Nephron (organoid): Measurements from ENCODE around the gene PRKN.

Source experiments
- H3K27ac Mint-ChIP-seq, 3 experiments: 2 replicates each; pipeline ENCODE4 v1.8.0; 2020; ENCODE audit warnings: mixed read lengths in 3 of 3, mild to moderate bottlenecking in 2 of 3, moderate library complexity in 1 of 3
- H3K27me3 Mint-ChIP-seq: 2 replicates; pipeline ENCODE4 v1.8.0; 2021; ENCODE audit warnings: low read depth, mild to moderate bottlenecking, moderate library complexity, mixed read lengths
- H3K36me3 Mint-ChIP-seq: 2 replicates; pipeline ENCODE4 v1.8.0; 2020; ENCODE audit warnings: low read depth, mixed read lengths
- H3K4me1 Mint-ChIP-seq: 2 replicates; pipeline ENCODE4 v1.8.0; 2020; ENCODE audit warnings: mixed read lengths
- H3K4me3 Mint-ChIP-seq, 3 experiments: 2 replicates each; pipeline ENCODE4 v1.8.0; 2020; ENCODE audit warnings: mild to moderate bottlenecking in 3 of 3, mixed read lengths in 3 of 3, moderate library complexity in 2 of 3
- H3K9me3 Mint-ChIP-seq: 2 replicates; pipeline ENCODE4 v1.8.0; 2020; ENCODE audit warnings: mixed read lengths
- TF ChIP-seq, protein P1 (sequence below), 3 experiments: fragments of 200-600 bp; sonication (generic); IDR thresholded peaks; one replicate each; pipeline ENCODE4 v1.5.0; 2021; ENCODE audit warnings: antibody characterized with exemption in 3 of 3; ENCODE audit not compliant: unreplicated experiment in 3 of 3

Gene PRKN

GRCh38 chr6:161370880-161371279 is 1356.7 kb downstream of the PRKN start:
- H3K4me3 Mint-ChIP-seq = no peak overlapping the region
- H3K9me3 Mint-ChIP-seq = no peaks in the 10 kb centered on the region
- no peaks in the 10 kb centered on the region for H3K36me3 Mint-ChIP-seq
- TF ChIP-seq, protein P1, sequence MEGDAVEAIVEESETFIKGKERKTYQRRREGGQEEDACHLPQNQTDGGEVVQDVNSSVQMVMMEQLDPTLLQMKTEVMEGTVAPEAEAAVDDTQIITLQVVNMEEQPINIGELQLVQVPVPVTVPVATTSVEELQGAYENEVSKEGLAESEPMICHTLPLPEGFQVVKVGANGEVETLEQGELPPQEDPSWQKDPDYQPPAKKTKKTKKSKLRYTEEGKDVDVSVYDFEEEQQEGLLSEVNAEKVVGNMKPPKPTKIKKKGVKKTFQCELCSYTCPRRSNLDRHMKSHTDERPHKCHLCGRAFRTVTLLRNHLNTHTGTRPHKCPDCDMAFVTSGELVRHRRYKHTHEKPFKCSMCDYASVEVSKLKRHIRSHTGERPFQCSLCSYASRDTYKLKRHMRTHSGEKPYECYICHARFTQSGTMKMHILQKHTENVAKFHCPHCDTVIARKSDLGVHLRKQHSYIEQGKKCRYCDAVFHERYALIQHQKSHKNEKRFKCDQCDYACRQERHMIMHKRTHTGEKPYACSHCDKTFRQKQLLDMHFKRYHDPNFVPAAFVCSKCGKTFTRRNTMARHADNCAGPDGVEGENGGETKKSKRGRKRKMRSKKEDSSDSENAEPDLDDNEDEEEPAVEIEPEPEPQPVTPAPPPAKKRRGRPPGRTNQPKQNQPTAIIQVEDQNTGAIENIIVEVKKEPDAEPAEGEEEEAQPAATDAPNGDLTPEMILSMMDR (IDR thresholded peaks at IDR 0.05; ENCODE audit: unreplicated experiment in 3 of 3) = peak; percentile 88 to 90 (median 90)
- H3K4me1 Mint-ChIP-seq = no peaks in the 10 kb centered on the region
- H3K27ac Mint-ChIP-seq = no peak overlapping the region
- H3K27me3 Mint-ChIP-seq = no peaks in the 10 kb centered on the region

- Mint-ChIP-seq H3K9me3 (no peaks in the 10 kb centered on the region), H3K36me3 (no peaks in the 10 kb centered on the region), H3K27ac (no peak overlapping the region), H3K4me3 (no peak overlapping the region), H3K4me1 (no peaks in the 10 kb centered on the region), H3K27me3 (no peaks in the 10 kb centered on the region)
- TF ChIP-seq, protein P1 (IDR thresholded peaks at IDR 0.05; ENCODE audit: unreplicated experiment in 3 of 3) = no peak
These were observed 1358.2 kb downstream of the PRKN start for GRCh38 chr6:161369339-161369738.

DNA sequence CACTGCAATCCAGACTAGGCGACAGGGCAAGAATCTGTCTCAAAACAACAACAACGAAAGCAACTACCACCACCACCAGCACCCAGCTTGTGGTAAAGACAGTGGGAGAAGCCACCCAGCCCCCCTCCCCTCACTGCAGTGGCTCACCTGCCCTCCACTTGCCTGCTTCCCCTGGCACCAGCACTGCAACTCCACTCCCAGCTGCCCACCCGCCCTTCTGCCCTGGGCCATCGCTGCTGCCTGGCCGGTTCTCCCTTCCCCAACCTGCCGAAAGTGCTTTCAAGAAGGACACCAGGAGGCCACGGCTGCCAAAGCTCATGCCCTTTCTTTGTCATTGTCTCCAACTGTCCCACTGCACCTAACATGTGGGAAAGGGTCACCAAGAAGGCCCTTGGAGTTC is 1359.1 kb downstream of the PRKN start:
- Mint-ChIP-seq H3K27me3 (no peaks in the 10 kb centered on the region), H3K9me3 (no peaks in the 10 kb centered on the region), H3K27ac (no peak overlapping the region), H3K36me3 (peaks cover under 1% of the 10 kb centered on the region), H3K4me1 (no peaks in the 10 kb centered on the region), H3K4me3 (no peak overlapping the region)
- TF ChIP-seq, protein P1 (IDR thresholded peaks at IDR 0.05; ENCODE audit: unreplicated experiment in 3 of 3) = no peak

DNA sequence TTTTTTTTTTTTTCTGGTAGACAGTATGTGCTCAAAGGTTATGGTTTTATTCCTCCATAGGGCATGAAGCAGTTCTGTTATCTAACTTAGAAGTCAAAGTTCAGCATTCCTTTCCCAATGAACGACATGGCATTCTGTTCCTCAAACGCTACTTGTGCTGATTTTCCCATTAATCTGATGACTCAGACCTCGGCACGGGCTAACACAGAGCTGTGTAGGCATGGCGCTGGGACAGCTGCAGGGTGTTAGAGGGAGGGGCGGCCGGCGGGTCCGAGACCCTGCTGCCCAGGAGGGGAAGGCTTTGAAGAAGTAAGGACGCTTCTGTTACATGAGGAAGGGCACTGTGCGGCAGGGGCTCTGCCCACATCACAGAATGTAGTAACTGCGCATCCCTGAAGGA is 1360.1 kb downstream of the PRKN start:
- Mint-ChIP-seq H3K9me3 (peaks cover 8% of the 10 kb centered on the region), H3K4me1 (no peaks in the 10 kb centered on the region), H3K36me3 (peaks cover 9% of the 10 kb centered on the region), H3K4me3 (no peak overlapping the region), H3K27me3 (no peaks in the 10 kb centered on the region), H3K27ac (no peak overlapping the region)
- TF ChIP-seq, protein P1 (IDR thresholded peaks at IDR 0.05; ENCODE audit: unreplicated experiment in 3 of 3) = no peak

- Mint-ChIP-seq H3K27ac (no peak overlapping the region), H3K9me3 (peaks cover 10% of the 10 kb centered on the region), H3K27me3 (no peaks in the 10 kb centered on the region), H3K4me1 (no peaks in the 10 kb centered on the region), H3K4me3 (no peak overlapping the region), H3K36me3 (peaks cover 11% of the 10 kb centered on the region)
- TF ChIP-seq, protein P1 (IDR thresholded peaks at IDR 0.05; ENCODE audit: unreplicated experiment in 3 of 3) = no peak
These were observed 1361.2 kb downstream of the PRKN start for GRCh38 chr6:161366301-161366923.

GRCh38 chr6:161365633-161366032 is 1361.9 kb downstream of the PRKN start:
- Mint-ChIP-seq H3K4me1 (no peaks in the 10 kb centered on the region), H3K27ac (no peak overlapping the region), H3K27me3 (no peaks in the 10 kb centered on the region), H3K4me3 (no peak overlapping the region), H3K9me3 (peaks cover 14% of the 10 kb centered on the region), H3K36me3 (peaks cover 15% of the 10 kb centered on the region)
- TF ChIP-seq, protein P1 (IDR thresholded peaks at IDR 0.05; ENCODE audit: unreplicated experiment in 3 of 3) = no peak
